Stimulated activated CD4-positive, alpha-beta T cell treated with anti-CD3 and anti-CD28 coated beads, Interleukin-1b, Interleukin-23, amount 100 ng/mL, for 48 hours (primary cell): Measurements from ENCODE around the gene ICA1.
A peak's percentile ranks its signal among the peaks of the same experiment; 100 is the strongest.
"Not testable (repeated sequence)": the region's sequence is repeated elsewhere in the genome, so short reads cannot be mapped to it uniquely, and the experiment has no call there.

ENCODE experiments used
- DNase-seq: peaks from one replicate; pipeline ENCODE4 v3.0.0-alpha.2; 2020

The ICA1 gene

GRCh38 chr7:8261711-8262695 is at the start of gene ICA1:
Gene ICA1, minus strand, starts transcription at chr7:8262167. Its CDS starts 26,241 bp downstream, at chr7:8235926.
- peak; percentile 8 for DNase-seq

- DNase-seq = no peak
Observed at GRCh38 chr7:8310876-8311275, 48.9 kb upstream of the ICA1 start.

DNA sequence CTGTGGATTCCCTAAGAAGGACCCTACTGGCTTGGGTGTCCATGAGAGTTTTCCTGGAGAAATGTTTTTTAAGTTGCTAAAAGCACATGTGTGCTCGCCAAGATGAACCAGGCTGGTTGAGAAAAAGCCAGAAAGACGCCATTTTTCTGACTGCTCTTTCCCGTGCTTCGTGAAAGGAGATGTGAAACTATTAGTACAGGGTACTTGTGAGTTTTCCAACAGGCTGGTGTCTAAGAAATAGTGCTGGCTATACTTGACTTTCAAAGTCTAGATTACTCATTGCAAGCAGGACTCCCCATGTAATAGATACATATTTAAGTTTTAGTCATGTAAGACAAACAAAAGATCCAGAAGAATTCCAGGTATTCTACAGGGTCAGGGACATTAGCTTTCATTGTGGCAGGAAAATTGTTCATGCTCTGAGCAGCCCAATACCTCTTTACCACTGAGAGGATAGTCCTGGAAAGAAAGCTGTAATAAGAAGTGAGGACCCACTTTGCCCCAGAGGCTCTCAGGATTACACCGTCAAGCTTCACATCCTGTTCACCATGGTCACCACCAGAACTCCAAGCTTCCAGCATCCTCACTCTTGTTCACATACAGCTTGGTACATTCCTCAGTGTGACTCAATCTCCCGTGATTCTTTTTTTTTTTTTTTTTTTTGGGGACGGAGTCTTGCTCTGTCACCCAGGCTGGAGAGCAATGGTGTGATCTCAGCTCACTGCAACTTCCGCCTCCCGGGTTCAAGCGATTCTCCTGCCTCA is 43.8 kb upstream of the ICA1 start:
- DNase-seq = no peak

DNA sequence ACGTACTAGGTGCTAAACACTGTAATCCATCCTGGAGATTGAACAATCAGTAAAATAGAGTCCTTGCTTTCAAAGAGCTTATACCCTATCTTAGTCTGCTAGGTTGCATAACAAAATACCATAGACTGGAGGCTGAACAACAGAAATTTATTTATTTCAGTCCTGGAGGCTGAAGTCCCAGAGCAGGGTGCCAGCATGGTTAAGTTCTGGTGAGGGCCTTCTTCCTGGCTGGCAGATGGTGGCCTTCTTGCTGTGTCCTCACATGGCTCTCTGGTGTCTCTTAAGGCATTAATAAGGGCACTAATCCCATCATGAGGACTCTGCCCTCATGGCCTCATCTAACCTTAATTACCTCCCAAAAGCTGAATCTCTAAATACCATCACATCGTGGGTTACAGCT is 43.1 kb upstream of the ICA1 start:
- no peak for DNase-seq

DNA sequence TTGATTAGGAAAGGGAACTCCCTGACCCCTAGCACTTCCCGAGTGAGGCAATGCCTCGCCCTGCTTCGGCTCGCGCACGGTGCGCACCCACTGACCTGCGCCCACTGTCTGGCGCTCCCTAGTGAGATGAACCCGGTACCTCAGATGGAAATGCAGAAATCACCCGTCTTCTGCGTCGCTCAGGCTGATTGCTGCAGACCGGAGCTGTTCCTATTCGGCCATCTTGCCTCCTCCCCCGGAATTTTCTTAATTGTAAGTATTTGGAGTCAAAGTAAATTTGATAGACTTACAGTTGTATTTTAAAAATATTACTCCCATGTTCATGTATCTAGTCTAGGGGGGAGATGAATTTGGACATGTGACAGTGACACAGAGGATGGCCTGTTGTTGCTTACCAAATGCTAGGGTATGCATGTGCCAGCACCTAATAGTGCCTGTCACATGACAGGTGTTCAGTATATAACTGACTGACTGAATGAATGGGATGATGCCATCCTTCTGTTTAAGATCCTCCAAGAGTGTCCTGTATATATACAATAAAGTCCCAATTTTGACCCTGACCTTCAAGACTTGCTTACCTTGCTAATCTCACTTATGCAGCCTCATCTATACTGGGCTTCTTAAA is 42.0 kb upstream of the ICA1 start:
- DNase-seq = no peak

GRCh38 chr7:8297023-8297422 is 35.1 kb upstream of the ICA1 start:
- DNase-seq = not testable (repeated sequence)

DNA sequence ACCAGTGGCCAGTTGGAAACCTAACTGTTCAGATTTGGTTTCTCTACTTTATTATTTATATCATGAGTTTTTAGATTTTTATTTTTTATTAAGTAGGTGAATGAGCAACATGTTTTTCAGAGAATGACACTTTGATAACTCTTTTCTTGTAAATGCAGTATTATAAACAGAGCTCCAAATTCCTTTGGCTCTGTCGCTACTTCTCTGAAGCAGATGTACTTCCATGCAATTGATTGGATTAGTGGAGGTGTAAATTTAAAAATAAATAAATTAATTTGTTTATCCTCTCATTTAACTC is 34.3 kb upstream of the ICA1 start:
- DNase-seq = no peak

- peak; percentile 7 for DNase-seq
Observed at GRCh38 chr7:8295638-8296361, 33.8 kb upstream of the ICA1 start.

GRCh38 chr7:8291397-8292141 is 29.6 kb upstream of the ICA1 start:
- no peak for DNase-seq

- no peak for DNase-seq
Observed at GRCh38 chr7:8290645-8291308, 28.8 kb upstream of the ICA1 start.

DNA sequence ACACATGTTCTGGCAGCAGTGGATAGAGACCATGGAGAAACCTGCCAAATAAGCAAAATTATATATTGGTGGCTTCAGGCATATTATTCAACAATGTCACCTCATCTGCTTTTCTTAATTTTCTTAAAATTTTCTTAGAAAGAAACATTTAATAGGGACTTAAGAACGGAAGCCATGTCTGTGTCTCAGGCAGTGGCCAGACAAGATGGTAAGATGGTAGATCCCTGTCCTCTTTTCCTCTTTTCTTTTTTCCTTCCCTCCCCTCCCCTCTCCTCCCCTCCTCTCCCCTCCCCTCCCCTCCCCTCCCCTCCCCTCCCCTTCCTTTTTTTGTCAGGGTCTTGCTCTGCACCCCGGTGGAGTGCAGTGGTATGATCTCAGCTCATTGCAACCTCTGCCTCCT is 24.2 kb upstream of the ICA1 start:
- DNase-seq = no peak

GRCh38 chr7:8285155-8285554 is 23.2 kb upstream of the ICA1 start:
- no peak for DNase-seq

DNA sequence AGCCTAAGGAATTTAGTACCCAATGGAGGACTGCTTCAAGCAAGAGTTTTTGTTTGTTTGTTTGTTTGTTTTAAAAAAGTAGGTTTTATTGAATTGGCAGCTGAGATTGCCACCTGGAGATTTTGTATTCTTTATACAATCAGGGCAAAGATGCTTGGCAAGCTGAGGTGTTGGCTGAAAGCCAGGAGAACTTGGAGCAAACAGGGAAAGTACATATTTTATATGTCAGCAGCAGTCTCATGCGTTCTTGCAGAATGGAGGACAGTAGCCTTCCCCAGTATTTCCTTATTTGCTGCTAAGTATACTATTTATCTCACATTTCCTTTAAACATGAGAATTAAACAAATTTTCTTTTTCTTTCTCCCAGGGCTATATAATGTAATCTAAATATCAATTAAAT is 22.6 kb upstream of the ICA1 start:
- no peak for DNase-seq

- no peak for DNase-seq
Observed at GRCh38 chr7:8283968-8284367, 22.0 kb upstream of the ICA1 start.

- DNase-seq = no peak
Observed at GRCh38 chr7:8282871-8283270, 20.9 kb upstream of the ICA1 start.

GRCh38 chr7:8282162-8282561 is 20.2 kb upstream of the ICA1 start:
- no peak for DNase-seq

- DNase-seq = no peak
Observed at GRCh38 chr7:8278183-8278582, 16.2 kb upstream of the ICA1 start.

- DNase-seq = no peak
Observed at GRCh38 chr7:8277394-8277982, 15.5 kb upstream of the ICA1 start.

GRCh38 chr7:8274589-8274988 is 12.6 kb upstream of the ICA1 start:
- DNase-seq = no peak

GRCh38 chr7:8271960-8272359 is 10.0 kb upstream of the ICA1 start:
- DNase-seq = no peak

DNA sequence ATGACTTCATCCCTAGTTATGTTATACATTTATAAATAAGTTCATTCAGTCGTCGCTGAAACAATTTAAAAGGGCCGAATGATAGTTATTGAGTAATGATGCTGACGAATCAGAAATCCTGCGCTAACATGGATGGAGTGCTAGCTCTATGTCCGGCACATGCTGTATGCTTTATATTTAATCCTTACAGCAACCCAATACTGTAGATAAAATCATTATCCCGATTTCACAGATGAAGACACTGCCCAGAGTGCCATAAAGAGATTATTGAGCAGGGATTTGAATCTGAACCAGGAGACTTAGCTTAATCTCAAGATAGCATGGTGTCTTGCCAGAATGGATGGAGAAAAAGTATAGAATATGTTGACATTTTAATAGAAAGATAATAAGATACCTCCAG is 1.1 kb upstream of the ICA1 start:
- no peak for DNase-seq
